SK-N-SH (cell line): Measurements from ENCODE around the gene OBSCN. TPM values are rescaled to one million over a fixed set of nuclear protein-coding genes. Genes with fewer than 3 reads are reported as not detected.

Experiments used
- CTCF ChIA-PET: fragments of 300-600, 350-600 bp; formaldehyde crosslinking; extraction: SDS; loops from one replicate; lab custom pipeline; 2021; lab: Yijun Ruan, JAX
- POLR2A ChIA-PET: fragments of 350-600 bp; sonication (Branson Sonifier 250); formaldehyde crosslinking; extraction: SDS; loops from one replicate; lab custom pipeline; 2020; ENCODE audit warnings: antibody characterized with exemption, inconsistent platforms; lab: Yijun Ruan, JAX
- DNase-seq: peaks from one replicate; pipeline ENCODE4 v3.0.0; 2012
- H2AFZ ChIP-seq: fragments of 200-600 bp; sonication (generic); 2 replicates; pipeline ENCODE4 v1.8.1; 2016; ENCODE audit warnings: antibody characterized with exemption, mild to moderate bottlenecking, low read depth
- H3F3A ChIP-seq: fragments of 200-600 bp; sonication (generic); replicated peaks from 2 replicates; pipeline ENCODE3; 2016; ENCODE audit warnings: antibody characterized with exemption, mild to moderate bottlenecking; ENCODE audit not compliant: insufficient read depth
- H3K27ac ChIP-seq, 2 experiments: fragments of 200-500 bp in 1 of 2; fragments of 200-600 bp in 1 of 2; sonication (Bioruptor generic) in 1 of 2; sonication (generic), shearing (Covaris generic) in 1 of 2; 2 replicates each; pipeline versions ENCODE4 v1.5.1 to v1.6.1; 2014 to 2016; ENCODE audit warnings: low read depth in 2 of 2, inconsistent platforms in 1 of 2, low read length in 1 of 2, mild to moderate bottlenecking in 1 of 2, mixed read lengths in 1 of 2
- H3K27me3 ChIP-seq: fragments of 200-600 bp; sonication (generic), shearing (Covaris generic); 2 replicates; pipeline ENCODE4 v1.6.1; 2016; ENCODE audit warnings: mixed run types; ENCODE audit not compliant: insufficient read depth
- H3K36me3 ChIP-seq, 2 experiments: fragments of 200-500 bp in 1 of 2; fragments of 200-600 bp in 1 of 2; sonication (Bioruptor generic) in 1 of 2; sonication (generic) in 1 of 2; replicated peaks in 1 of 2; 2 replicates each; pipeline versions ENCODE3 to v1.5.1; 2014 to 2016; ENCODE audit warnings: low read length in 1 of 2, mild to moderate bottlenecking in 1 of 2; ENCODE audit not compliant: insufficient read depth in 2 of 2, control insufficient read depth in 1 of 2
- H3K4me1 ChIP-seq, 2 experiments: fragments of 200-500 bp in 1 of 2; fragments of 200-600 bp in 1 of 2; sonication (Bioruptor generic) in 1 of 2; sonication (generic), shearing (Covaris generic) in 1 of 2; 2 replicates each; pipeline versions ENCODE4 v1.5.1 to v1.6.1; 2014 to 2016; ENCODE audit warnings: low read depth in 1 of 2, low read length in 1 of 2, mixed run types in 1 of 2; ENCODE audit not compliant: insufficient read depth in 2 of 2, control insufficient read depth in 1 of 2
- H3K4me2 ChIP-seq: fragments of 200-600 bp; sonication (generic), shearing (Covaris generic); 2 replicates; pipeline ENCODE4 v1.6.1; 2017; ENCODE audit warnings: mixed run types
- H3K4me3 ChIP-seq, 2 experiments: fragments of 200-500 bp in 1 of 2; fragments of 200-600 bp in 1 of 2; sonication (Bioruptor generic) in 1 of 2; sonication (generic), shearing (Covaris generic) in 1 of 2; 2 replicates each; pipeline versions ENCODE4 v1.5.1 to v1.8.1; 2014 to 2016; ENCODE audit warnings: low read depth in 2 of 2, inconsistent platforms in 1 of 2, low read length in 1 of 2, mild to moderate bottlenecking in 1 of 2, mixed read lengths in 1 of 2, moderate library complexity in 1 of 2
- H3K79me2 ChIP-seq: fragments of 200-600 bp; sonication (generic); 2 replicates; pipeline ENCODE4 v1.8.1; 2017; ENCODE audit warnings: mild to moderate bottlenecking; ENCODE audit not compliant: insufficient read depth
- H3K9ac ChIP-seq: fragments of 200-600 bp; sonication (generic); 2 replicates; pipeline ENCODE4 v1.6.1; 2017; ENCODE audit warnings: mixed run types
- H3K9me2 ChIP-seq: fragments of 200-600 bp; sonication (generic); 2 replicates; pipeline ENCODE4 v1.6.1; 2017; ENCODE audit warnings: mixed run types
- H3K9me3 ChIP-seq: fragments of 200-600 bp; sonication (generic); 2 replicates; pipeline ENCODE4 v1.6.1; 2017; ENCODE audit warnings: mixed run types, mild to moderate bottlenecking, moderate library complexity
- H4K20me1 ChIP-seq: fragments of 200-600 bp; sonication (generic); 2 replicates; pipeline ENCODE4 v1.6.1; 2017; ENCODE audit warnings: mild to moderate bottlenecking, mixed run types; ENCODE audit not compliant: insufficient read depth
- FOSL2 ChIP-seq: IDR thresholded peaks from 2 replicates; pipeline ENCODE4 v1.4.0; 2012; ENCODE audit warnings: low read depth, mild to moderate bottlenecking, moderate library complexity, borderline replicate concordance
- GABPA ChIP-seq: IDR thresholded peaks from 2 replicates; pipeline ENCODE4 v1.4.0; 2012; ENCODE audit warnings: low read depth, mild to moderate bottlenecking
- GATA2 ChIP-seq: sonication (generic); formaldehyde crosslinking; IDR thresholded peaks from 2 replicates; pipeline ENCODE4 v1.5.0; 2020; ENCODE audit warnings: mild to moderate bottlenecking, missing genetic modification reagents
- IRF3 ChIP-seq: fragments of 150-350 bp; IDR thresholded peaks from 2 replicates; pipeline ENCODE4 v1.6.1; 2016; ENCODE audit warnings: mild to moderate bottlenecking, low read depth, low read length
- MAX ChIP-seq: IDR thresholded peaks from 2 replicates; pipeline ENCODE4 v1.4.0; 2012; ENCODE audit warnings: low read depth
- MXI1 ChIP-seq: IDR thresholded peaks from 2 replicates; pipeline ENCODE4 v1.6.1; 2012; ENCODE audit warnings: mild to moderate bottlenecking, low read depth, low read length, improper control_type of control experiment
- PBX3 ChIP-seq: IDR thresholded peaks from 2 replicates; pipeline ENCODE4; 2012
- REST ChIP-seq: IDR thresholded peaks from 2 replicates; pipeline ENCODE4 v1.6.1; 2012; ENCODE audit warnings: mild to moderate bottlenecking, low read depth, low read length, moderate library complexity
- SMC3 ChIP-seq: IDR thresholded peaks from 2 replicates; pipeline ENCODE4 v1.6.1; 2012; ENCODE audit warnings: low read depth, low read length, improper control_type of control experiment
- WGBS: methylation state at CpG from one replicate; pipeline ENCODE4 v1.1.6; 2017; ENCODE audit warnings: low lambda C conversion rate; 5-methylcytosine and 5-hydroxymethylcytosine counted together
- polyA plus RNA-seq, 3 experiments: library from polyadenylated mRNA; depleted of rRNA; stranded (reverse); fragments of >200 nt; gene quantifications; 2 replicates each; pipeline ENCODE4 v1.2.3, GENCODE V29; 2012

Gene OBSCN
- polyA plus RNA-seq, 1 of the 3 experiments (the other 2 are of a cell fraction), result 4.0 TPM

GRCh38 chr1:228267962-228268880 lies 60.4 kb downstream of the OBSCN start:
- no peaks in the 10 kb centered on the region for H4K20me1 ChIP-seq
- no peak for TF ChIP-seq MAX
- TF ChIP-seq REST, result no peak
- no peak for TF ChIP-seq PBX3
- TF ChIP-seq MXI1, result no peak
- no peak for TF ChIP-seq IRF3
- TF ChIP-seq FOSL2, result no peak
- no peak for TF ChIP-seq GABPA
- TF ChIP-seq SMC3, result no peak
- no peak for TF ChIP-seq GATA2 (CRISPR knock-in tag)
- TF ChIP-seq, all 33 proteins: peak for 0
- DNase-seq, result no peak
- ChIA-PET CTCF (interaction anchor here (0.8 to 0.9 kb wide), 2 partner anchors 55 to 110 kb away, joined by 3 read pairs; no protein-coding TSS in a partner anchor), POLR2A (no interaction called here)
- no peak overlapping the region for H2AFZ ChIP-seq
- H3K36me3 ChIP-seq, result no peaks in the 10 kb centered on the region
- H3K4me1 ChIP-seq, result no peaks in the 10 kb centered on the region
- no peaks in the 10 kb centered on the region for H3K9me2 ChIP-seq
- H3K9ac ChIP-seq, result no peak overlapping the region
- no peak overlapping the region for H3K27ac ChIP-seq
- WGBS, result 85% methylated on average over 15 of the region's 22 CpGs
- no peaks in the 10 kb centered on the region for H3K27me3 ChIP-seq
- H3F3A ChIP-seq, result no peaks in the 10 kb centered on the region
- no peaks in the 10 kb centered on the region for H3K79me2 ChIP-seq
- H3K4me3 ChIP-seq, result no peak overlapping the region
- no peaks in the 10 kb centered on the region for H3K9me3 ChIP-seq
- H3K4me2 ChIP-seq, result no peak overlapping the region
